Fibroblast of upper back skin (primary cell): ENCODE measurements around the gene DNAJC13.

Source experiments
- DNase-seq: peaks from one replicate; pipeline ENCODE4 v3.0.0-alpha.2; 2013

DNAJC13 gene

DNA sequence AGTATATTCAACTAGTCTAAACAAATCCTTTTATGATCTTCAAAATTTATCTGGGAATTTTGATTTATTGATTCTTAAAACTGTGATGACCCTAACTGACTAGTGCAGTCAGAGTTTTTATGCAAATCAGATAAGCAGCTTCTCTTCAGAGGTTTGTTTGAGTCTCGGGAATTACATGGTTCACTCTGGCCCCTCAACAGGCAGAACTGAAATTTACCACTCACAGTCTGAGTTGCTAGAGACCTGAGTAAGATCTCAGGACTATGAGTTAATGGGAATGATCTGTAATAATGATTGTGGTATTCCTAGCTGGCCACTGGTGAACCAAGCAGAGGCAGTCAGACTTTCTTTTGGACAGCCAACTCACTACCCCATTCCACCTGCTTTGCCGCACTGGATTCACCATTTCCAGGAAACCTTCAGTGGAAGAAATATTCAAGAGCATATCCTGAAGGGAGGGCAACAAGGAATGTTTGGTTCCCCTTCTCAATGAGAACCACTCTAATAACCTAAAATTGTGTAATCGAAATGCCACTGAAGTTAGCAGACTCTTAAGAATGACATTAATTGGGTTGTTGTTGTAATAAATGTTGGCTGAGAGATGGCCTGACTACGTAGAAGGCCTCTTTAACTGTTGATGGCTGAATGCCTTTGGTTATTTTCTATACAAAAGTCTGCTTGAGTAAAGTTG, 11.5 kb upstream of the DNAJC13 start:
- DNase-seq: no peak

DNA sequence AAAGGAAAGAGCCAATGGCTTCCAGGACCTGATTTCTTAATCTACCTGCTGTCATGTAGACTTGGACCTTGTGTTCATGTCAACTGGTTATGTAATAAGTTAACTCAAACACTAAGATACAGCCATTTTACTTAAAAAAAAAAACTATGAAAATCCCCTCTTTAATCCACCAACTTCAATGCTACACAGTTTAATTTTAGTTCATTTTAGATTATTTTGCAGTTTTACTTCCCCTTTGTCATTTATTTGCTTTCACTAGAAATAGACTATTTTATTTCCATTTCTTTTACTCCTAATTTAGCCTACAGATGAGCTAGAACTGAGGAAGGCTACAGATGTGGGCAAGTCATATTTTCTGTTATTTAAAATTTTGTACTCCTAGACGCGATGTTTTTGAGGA, 10.7 kb upstream of the DNAJC13 start:
- no peak for DNase-seq

- no peak for DNase-seq
Observed at GRCh38 chr3:132407025-132407424, 10.3 kb upstream of the DNAJC13 start.

- no peak for DNase-seq
Observed at GRCh38 chr3:132414841-132415240, 2.5 kb upstream of the DNAJC13 start.

- DNase-seq: no peak
Observed at GRCh38 chr3:132416161-132416560, 1.1 kb upstream of the DNAJC13 start.

GRCh38 chr3:132417695-132418411, 551 bp downstream of the DNAJC13 start:
- DNase-seq: peak; percentile 63

GRCh38 chr3:132418916-132419315, 1.6 kb downstream of the DNAJC13 start:
- DNase-seq: no peak

DNA sequence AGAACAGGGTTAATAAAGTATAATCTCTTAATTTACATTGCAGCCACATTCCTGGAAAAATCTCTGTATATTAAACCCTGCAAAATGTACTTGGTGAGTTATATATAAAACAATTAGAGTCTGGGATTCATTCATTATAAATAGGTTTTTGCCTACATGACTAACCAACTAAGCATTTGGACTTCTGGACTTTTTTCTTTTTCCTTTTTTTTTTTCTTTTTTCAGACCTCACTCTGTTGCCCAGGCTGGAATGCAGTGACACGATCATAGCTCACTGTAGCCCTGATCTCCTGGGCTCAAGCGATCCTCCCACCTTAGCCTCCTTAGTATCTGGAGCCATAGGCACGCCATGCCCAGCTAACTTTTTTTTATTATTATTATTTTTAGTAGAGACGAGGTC, 4.5 kb downstream of the DNAJC13 start:
- DNase-seq: peak; percentile 73

- DNase-seq: no peak
Observed at GRCh38 chr3:132422531-132422930, 5.2 kb downstream of the DNAJC13 start.

DNA sequence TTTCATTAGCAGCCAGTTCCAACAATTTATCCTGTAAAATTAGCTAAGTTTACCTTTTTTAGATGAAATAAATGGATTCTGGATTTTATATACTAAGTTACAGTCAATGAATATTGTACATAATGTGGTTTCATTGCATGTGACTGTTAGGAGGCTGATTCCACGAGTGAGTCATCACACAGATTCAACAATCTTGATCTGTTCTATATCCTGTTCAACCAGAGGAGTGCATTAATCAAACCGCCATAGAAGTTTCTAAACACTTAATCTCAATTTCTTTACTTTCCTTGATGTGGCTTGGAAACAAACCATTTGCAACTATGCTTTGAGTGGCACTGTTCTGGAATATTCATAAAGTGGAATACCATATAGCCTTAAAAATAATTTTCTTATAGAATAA, 15.3 kb downstream of the DNAJC13 start:
- peak; percentile 84 for DNase-seq

- no peak for DNase-seq
Observed at GRCh38 chr3:132433121-132433520, 15.8 kb downstream of the DNAJC13 start.

DNA sequence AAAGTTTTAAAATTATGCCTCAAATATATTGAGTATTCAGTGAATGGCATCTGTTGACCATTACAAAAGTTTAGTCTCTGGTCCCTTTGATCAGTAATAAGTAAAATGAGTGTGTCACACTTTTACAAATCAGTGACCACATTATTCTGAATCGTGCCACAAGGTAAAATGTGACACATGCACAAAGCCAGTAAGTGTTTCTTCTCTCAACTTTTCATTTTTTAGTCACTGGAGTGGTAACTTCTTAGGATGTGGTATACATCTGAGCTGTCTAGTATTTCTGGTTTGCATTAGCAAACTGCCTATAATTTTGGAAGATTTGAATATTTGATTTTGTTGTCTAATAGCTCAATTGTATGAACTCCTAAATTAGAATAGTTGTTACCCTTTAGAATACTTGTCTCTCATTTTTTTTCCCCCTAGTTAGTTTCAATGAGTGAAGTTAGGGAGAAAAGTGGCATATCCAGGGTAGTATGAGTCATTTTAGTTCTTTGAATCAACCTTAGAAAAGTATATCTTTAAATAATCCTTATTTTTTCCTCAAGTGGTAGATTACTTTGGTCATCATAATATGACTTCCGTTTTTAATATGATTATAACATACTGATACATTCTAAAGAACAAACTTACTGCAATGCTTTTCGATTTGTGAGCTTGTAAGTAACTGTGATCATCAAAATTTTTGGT, 18.1 kb downstream of the DNAJC13 start:
- DNase-seq: no peak

GRCh38 chr3:132435911-132436425, 18.7 kb downstream of the DNAJC13 start:
- DNase-seq: no peak

DNA sequence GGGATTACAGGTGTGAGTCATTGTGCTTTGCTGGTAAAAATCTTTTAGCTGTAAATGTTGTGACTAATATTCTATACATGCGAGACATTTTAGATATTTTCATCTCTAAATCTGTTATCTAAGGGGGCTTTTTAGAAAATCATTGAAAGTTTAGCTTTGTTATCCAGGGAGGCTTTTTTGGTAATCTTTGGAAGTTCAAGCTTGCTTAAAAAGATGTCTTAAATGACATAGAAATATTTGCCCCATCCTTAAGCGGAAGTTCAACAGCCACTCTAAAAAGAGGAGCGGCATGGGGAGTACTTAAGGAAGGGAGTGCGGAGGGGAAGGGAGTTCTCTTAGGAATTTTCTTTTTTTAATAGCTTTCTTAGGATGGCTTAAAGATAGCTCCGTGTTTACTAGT, 26.1 kb downstream of the DNAJC13 start:
- no peak for DNase-seq

- DNase-seq: peak; percentile 12
Observed at GRCh38 chr3:132444383-132444782, 27.1 kb downstream of the DNAJC13 start.

GRCh38 chr3:132445817-132446216, 28.5 kb downstream of the DNAJC13 start:
- peak; percentile 60 for DNase-seq

DNA sequence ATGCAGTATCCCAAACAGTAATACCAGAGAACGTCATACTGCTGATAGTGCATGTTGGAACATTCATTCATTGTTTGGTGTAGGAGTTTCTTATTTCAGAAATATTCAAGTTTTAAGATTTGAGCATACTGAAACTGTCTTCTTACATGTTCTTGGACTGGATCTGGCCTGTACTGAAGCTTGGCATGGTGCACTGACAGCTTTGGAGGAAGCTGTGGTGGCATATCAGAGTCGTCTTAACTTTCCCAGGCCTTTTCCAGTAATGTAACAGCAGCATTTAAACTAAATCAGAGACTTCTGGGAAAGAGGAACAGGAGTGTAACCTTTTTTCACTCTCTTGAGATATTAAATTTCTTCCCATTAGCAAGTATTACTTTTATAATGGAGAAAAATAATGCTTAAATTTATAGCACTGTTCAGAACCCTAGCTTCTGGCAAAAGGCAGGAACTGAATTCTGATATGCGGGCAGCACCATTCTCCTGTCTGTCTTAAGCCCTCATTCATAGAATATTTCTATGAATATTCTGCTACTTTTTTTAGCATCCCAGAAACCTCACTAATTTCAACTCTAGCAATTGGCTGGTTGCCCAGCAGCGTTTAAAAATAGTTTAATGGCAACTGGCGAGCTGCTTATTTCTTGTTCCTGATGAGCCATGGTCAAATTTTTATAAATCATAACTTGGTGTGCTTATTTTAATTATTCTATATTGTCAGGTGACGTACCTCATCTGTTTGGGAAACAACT, 31.1 kb downstream of the DNAJC13 start:
- peak; percentile 72 for DNase-seq

GRCh38 chr3:132456136-132456535, 38.8 kb downstream of the DNAJC13 start:
- no peak for DNase-seq

GRCh38 chr3:132456571-132456970, 39.3 kb downstream of the DNAJC13 start:
- no peak for DNase-seq

DNA sequence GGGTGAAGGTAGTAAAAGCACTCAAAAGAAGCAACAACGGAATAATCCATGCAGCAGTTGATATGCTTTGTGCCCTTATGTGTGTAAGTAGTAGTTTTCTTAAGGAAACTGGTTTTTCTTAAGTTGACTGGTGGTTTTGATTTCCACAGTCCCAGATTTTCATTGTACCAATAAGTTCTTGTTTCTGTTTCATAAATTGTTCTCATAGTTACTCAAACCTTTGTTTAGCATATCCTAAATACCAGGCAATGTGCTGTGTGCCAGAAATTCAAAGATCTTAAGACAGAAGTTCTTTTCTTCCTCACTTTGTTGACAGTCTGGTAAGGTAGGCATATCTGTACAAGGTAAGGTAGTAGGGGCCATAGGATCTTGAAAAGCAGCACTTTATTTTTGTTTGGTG, 40.0 kb downstream of the DNAJC13 start:
- DNase-seq: no peak

DNA sequence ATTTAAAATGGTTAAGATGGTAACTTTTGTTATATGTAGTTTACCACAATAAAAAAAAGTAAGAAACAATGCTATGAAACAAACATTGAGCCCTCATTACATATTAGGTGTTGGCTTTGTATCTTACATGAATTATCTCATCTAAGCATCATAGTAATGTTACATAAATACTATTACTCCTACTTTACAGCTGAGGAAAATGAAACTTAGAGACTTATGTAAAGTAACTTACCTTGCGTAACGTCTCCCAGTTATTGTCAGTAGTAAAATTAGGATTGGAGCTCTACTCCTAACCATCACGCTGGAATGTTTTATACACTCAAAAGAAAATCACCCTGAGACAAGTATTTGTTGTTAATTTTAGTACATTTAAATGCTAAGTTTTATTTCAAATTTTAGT, 42.2 kb downstream of the DNAJC13 start:
- DNase-seq: no peak

GRCh38 chr3:132461544-132461943, 44.2 kb downstream of the DNAJC13 start:
- DNase-seq: no peak

DNA sequence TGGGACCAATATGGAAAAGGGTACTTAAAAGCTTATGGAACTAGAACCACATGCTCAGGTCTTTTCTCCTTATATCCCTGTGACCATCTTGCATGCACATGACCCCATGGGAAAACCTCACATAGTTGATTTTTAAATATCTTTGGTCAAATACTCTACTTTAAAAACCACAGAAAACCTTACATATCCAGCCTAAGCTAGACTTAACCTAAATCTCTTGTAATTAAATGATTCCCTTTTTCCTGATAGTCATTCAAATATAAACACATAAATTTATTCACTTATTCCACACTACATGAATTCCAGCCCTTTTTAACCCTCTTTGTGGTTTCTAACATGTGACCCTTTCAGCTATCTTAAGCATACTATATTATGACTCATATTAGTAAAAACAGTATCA, 46.8 kb downstream of the DNAJC13 start:
- peak; percentile 68 for DNase-seq
